Suprapubic skin (tissue), 4 donors: ENCODE data around the gene FOXE1.

Experiments
- CTCF ChIP-seq, 2 donors: fragments of 200-600 bp in 1 of 2; fragments of 450-650 bp in 1 of 2; sonication (generic) in 1 of 2; IDR thresholded peaks; one replicate each; pipeline ENCODE4 v1.5.1; 2016 to 2019; ENCODE audit warnings: antibody characterized with exemption in 2 of 2, mild to moderate bottlenecking in 1 of 2, moderate library complexity in 1 of 2
- POLR2A ChIP-seq, 2 donors: fragments of 450-650 bp; IDR thresholded peaks; one replicate each; pipeline ENCODE4 v1.6.1; 2017; ENCODE audit warnings: antibody characterized with exemption in 2 of 2, mild to moderate bottlenecking in 2 of 2, moderate library complexity in 2 of 2
- POLR2AphosphoS5 ChIP-seq, 3 donors: sonication (generic); formaldehyde crosslinking; IDR thresholded peaks; one replicate each; pipeline ENCODE4 v1.6.1; 2017; ENCODE audit warnings: antibody characterized with exemption in 3 of 3

- TF ChIP-seq POLR2AphosphoS5 (IDR thresholded peaks at IDR 0.05) (no peak), CTCF (IDR thresholded peaks at IDR 0.05) (no peak), POLR2A (IDR thresholded peaks at IDR 0.05) (no peak)
These were observed 4.8 kb downstream of the FOXE1 start for GRCh38 chr9:97857606-97858392.
